Endothelial cell of umbilical vein (primary cell): Measurements from ENCODE around the gene RPL15. TPM values are rescaled to one million over a fixed set of nuclear protein-coding genes. Genes with fewer than 3 reads are reported as not detected.

Experiments used
- BruUV-seq: library from RNA; stranded (reverse); fragments of 400-500 nt; replicated peaks from 2 replicates; lab custom pipeline; 2021; lab: Mats Ljungman, UMichigan
- CTCF ChIA-PET: fragments of 300-600, 350-600 bp; sonication (Branson Sonifier 250); formaldehyde crosslinking; loops from one replicate; lab custom pipeline; 2021; ENCODE audit warnings: antibody characterized with exemption, inconsistent platforms; lab: Charles Lee
- POLR2A ChIA-PET: fragments of 300-600, 350-600 bp; sonication (Branson Sonifier 250); formaldehyde crosslinking; loops from one replicate; lab custom pipeline; 2021; ENCODE audit warnings: antibody characterized with exemption, inconsistent platforms; lab: Charles Lee
- DNase-seq: peaks from one replicate; pipeline ENCODE4 v3.0.0-alpha.2; 2011; ENCODE audit warnings: low read depth, low spot score
- FAIRE-seq: peaks from 2 replicates; lab custom pipeline; 2011; peaks lifted over from hg19 to GRCh38; lab: Jason Lieb, UNC
- H2AFZ ChIP-seq: 2 replicates; pipeline ENCODE4 v1.6.0; 2012; ENCODE audit warnings: low read depth, low read length, control low read depth, inconsistent platforms
- H3K27ac ChIP-seq: 2 replicates; pipeline ENCODE4 v1.5.1; 2011; ENCODE audit warnings: low read depth, mild to moderate bottlenecking, control low read depth, low read length, moderate library complexity; ENCODE audit not compliant: insufficient read depth
- H3K27me3 ChIP-seq, 2 experiments: 2 replicates each; pipeline versions ENCODE4 v1.6.0 to v1.6.1; 2011; ENCODE audit warnings: low read length in 2 of 2, mixed read lengths in 1 of 2; ENCODE audit not compliant: control insufficient read depth in 2 of 2, insufficient read depth in 2 of 2
- H3K36me3 ChIP-seq, 2 experiments: 2 replicates in 1 of 2; 3 replicates in 1 of 2; pipeline ENCODE4 v1.5.1; 2011; ENCODE audit warnings: low read length in 2 of 2, mild to moderate bottlenecking in 1 of 2, moderate library complexity in 1 of 2; ENCODE audit not compliant: control insufficient read depth in 2 of 2, insufficient read depth in 2 of 2; ENCODE audit errors: extremely low read depth in 1 of 2
- H3K4me1 ChIP-seq: 3 replicates; pipeline ENCODE4 v1.5.1; 2011; ENCODE audit warnings: mild to moderate bottlenecking, low read length; ENCODE audit not compliant: control insufficient read depth, insufficient read depth; ENCODE audit errors: extremely low read depth
- H3K4me2 ChIP-seq: 2 replicates; pipeline ENCODE4 v1.6.1; 2011; ENCODE audit warnings: low read length, control low read depth, mixed read lengths; ENCODE audit not compliant: insufficient read depth
- H3K4me3 ChIP-seq, 3 experiments: fragments of 200-600 bp in 1 of 3; sonication (generic), shearing (Covaris generic) in 1 of 3; replicated peaks in 1 of 3; 2 replicates each; pipeline ENCODE4 v1.5.1; 2011 to 2016; ENCODE audit warnings: control low read depth in 3 of 3, low read length in 3 of 3, mild to moderate bottlenecking in 2 of 3, inconsistent platforms in 1 of 3, low read depth in 1 of 3, moderate library complexity in 1 of 3; ENCODE audit not compliant: insufficient read depth in 1 of 3
- H3K79me2 ChIP-seq: 2 replicates; pipeline ENCODE4 v1.6.0; 2012; ENCODE audit warnings: low read length, inconsistent platforms; ENCODE audit not compliant: control insufficient read depth, insufficient read depth
- H3K9ac ChIP-seq: replicated peaks from 2 replicates; pipeline ENCODE3; 2011; ENCODE audit warnings: low read length, control low read depth; ENCODE audit not compliant: insufficient read depth; ENCODE audit errors: extremely low read depth
- H3K9me1 ChIP-seq: replicated peaks from 3 replicates; pipeline ENCODE4 v1.6.0; 2011; ENCODE audit warnings: mild to moderate bottlenecking, low read length; ENCODE audit not compliant: control insufficient read depth, insufficient read depth; ENCODE audit errors: extremely low read depth
- H3K9me3 ChIP-seq: replicated peaks from 2 replicates; pipeline ENCODE4 v1.5.1; 2012; ENCODE audit warnings: low read length, inconsistent platforms; ENCODE audit not compliant: control insufficient read depth, insufficient read depth
- H4K20me1 ChIP-seq: replicated peaks from 2 replicates; pipeline ENCODE3; 2011; ENCODE audit warnings: mild to moderate bottlenecking, low read length; ENCODE audit not compliant: control insufficient read depth, insufficient read depth; ENCODE audit errors: extremely low read depth
- EZH2 ChIP-seq: IDR thresholded peaks from 2 replicates; pipeline ENCODE4 v1.6.1; 2012; ENCODE audit warnings: borderline replicate concordance, low read depth, mild to moderate bottlenecking, moderate library complexity, low read length, inconsistent platforms; ENCODE audit not compliant: severe bottlenecking
- FOS ChIP-seq: IDR thresholded peaks from 2 replicates; pipeline ENCODE4 v1.6.1; 2011; ENCODE audit warnings: mild to moderate bottlenecking, low read length, moderate library complexity, borderline replicate concordance; ENCODE audit not compliant: insufficient read depth
- GATA2 ChIP-seq: IDR thresholded peaks from 2 replicates; pipeline ENCODE4 v1.7.0; 2011; ENCODE audit warnings: low read depth, mild to moderate bottlenecking, moderate library complexity, mixed read lengths, low read length; ENCODE audit not compliant: insufficient read length, insufficient read depth
- JUN ChIP-seq: IDR thresholded peaks from 2 replicates; pipeline ENCODE4 v1.6.1; 2011; ENCODE audit warnings: borderline replicate concordance, low read depth; ENCODE audit not compliant: insufficient read length, insufficient read depth
- MAX ChIP-seq: IDR thresholded peaks from 2 replicates; pipeline ENCODE4 v1.6.1; 2011; ENCODE audit not compliant: insufficient read depth, insufficient read length
- MYC ChIP-seq: IDR thresholded peaks from one replicate; pipeline ENCODE4 v1.6.1; 2011; ENCODE audit warnings: mild to moderate bottlenecking, low read depth, low read length
- POLR2A ChIP-seq: IDR thresholded peaks from 2 replicates; pipeline ENCODE4 v1.6.1; 2012; ENCODE audit warnings: low read depth, mild to moderate bottlenecking, control low read depth, low read length
- POLR2AphosphoS5 ChIP-seq: IDR thresholded peaks from 2 replicates; pipeline ENCODE4 v1.6.1; 2012; ENCODE audit warnings: low read depth, mild to moderate bottlenecking, control low read depth, low read length, moderate library complexity; ENCODE audit not compliant: insufficient read depth
- dilution Hi-C: fragments of 300-500 bp; cut with MboI; formaldehyde crosslinking; loops from one replicate; pipeline ENCODE4 v1.15.0; 2019; ENCODE audit warnings: low sequenced_read_pairs; ENCODE audit not compliant: extremely low pct_ligation_motif_present
- intact Hi-C: fragments of 100-400 bp; cut with micrococcal nuclease; formaldehyde crosslinking; loops from one replicate; pipeline ENCODE4 v1.10.0; 2022
- polyA plus RNA-seq, 4 experiments: library from polyadenylated mRNA; depleted of rRNA in 3 of 4; stranded (reverse) in 3 of 4; unstranded in 1 of 4; fragments of >200 nt; gene quantifications; 2 replicates each; pipeline versions ENCODE4 v1.2.1 to v1.2.3, GENCODE V29; 2011 to 2012; ENCODE audit warnings: missing spikeins in 1 of 4
- total RNA-seq: library from RNA; stranded (reverse); gene quantifications from 2 replicates; pipeline ENCODE4 v1.2.3, GENCODE V29; 2021
- TF ChIP-seq, protein P1 (sequence below), 2 donors: IDR thresholded peaks; 1 replicate in 1 of 2; 2 replicates in 1 of 2; pipeline ENCODE4 v1.5.1; 2011; ENCODE audit warnings: low read length in 2 of 2, mild to moderate bottlenecking in 2 of 2, moderate library complexity in 2 of 2, control low read depth in 1 of 2, inconsistent platforms in 1 of 2, low read depth in 1 of 2; ENCODE audit not compliant: insufficient read depth in 1 of 2; ENCODE audit errors: extremely low read depth in 1 of 2

RPL15 gene
- total and polyA plus RNA-seq, 2 donors (not counting 3 experiments of a cell fraction or from before 2014, with no cell fraction given) = 1,901 to 5,777 TPM

DNA sequence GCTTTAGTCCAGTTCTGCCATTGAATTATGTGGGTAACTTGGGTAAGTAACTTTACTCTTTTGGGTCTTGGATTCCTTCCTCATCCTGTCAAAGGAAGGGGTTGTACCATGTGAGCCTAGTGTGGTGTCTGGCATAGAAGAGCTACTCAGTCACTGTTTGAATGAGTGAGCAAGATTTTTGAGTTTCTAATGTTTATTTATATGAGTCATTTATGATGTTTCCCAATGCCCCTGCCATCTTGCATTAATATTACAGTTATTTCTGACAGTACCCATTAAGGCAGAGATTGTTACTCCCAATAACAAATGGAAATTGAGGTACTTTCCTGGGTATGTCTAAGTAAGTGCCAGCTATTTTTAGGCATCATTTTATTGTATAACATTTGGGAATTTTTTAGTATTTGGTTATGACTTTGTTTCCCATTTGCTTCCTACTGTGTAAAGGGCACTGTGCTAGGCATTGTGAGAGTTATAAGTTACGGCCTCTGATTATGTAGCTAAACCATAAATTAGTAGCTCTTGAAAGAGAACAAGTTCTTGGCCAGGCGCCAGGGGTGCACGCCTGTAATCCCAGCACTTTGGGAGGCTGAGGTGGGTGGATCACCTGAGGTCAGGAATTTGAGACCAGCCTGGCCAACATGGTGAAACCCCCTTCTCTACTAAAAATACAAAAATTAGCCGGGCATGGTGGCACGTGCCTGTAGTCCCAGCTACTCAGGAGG is 51.7 kb downstream of the RPL15 start:
- Histone ChIP-seq H3K27ac (no peak overlapping the region), H3K4me2 (no peak overlapping the region), H3K36me3 (peaks cover 0 to 3% of the 10 kb centered on the region in 2 experiments), H3K27me3 (no peaks in the 10 kb centered on the region), H3K4me1 (no peaks in the 10 kb centered on the region), H4K20me1 (no peaks in the 10 kb centered on the region), H3K9me3 (no peaks in the 10 kb centered on the region), H3K79me2 (no peaks in the 10 kb centered on the region), H3K9me1 (no peaks in the 10 kb centered on the region), H2AFZ (no peak overlapping the region), H3K9ac (no peak overlapping the region), H3K4me3 (no peak overlapping the region)
- no peak for FAIRE-seq
- CTCF ChIA-PET = interaction anchor here (0.7 to 3.0 kb wide), 3 partner anchors 18 to 80 kb away, joined by 3 to 8 read pairs (median 3); partner anchors contain the start of genes NKIRAS1 and RPL15
- dilution Hi-C loops = no loop called here
- BruUV-seq = no TSS peak
- TF ChIP-seq FOS = peak; percentile 40
- TF ChIP-seq POLR2AphosphoS5 = no peak
- intact Hi-C loops = no loop called here
- no peak for DNase-seq
- POLR2A ChIA-PET = no interaction called here

- Histone ChIP-seq H3K36me3 (peaks cover 0 to 3% of the 10 kb centered on the region in 2 experiments), H3K27ac (no peak overlapping the region), H3K27me3 (no peaks in the 10 kb centered on the region), H3K79me2 (no peaks in the 10 kb centered on the region), H3K4me2 (no peak overlapping the region), H3K9me1 (no peaks in the 10 kb centered on the region), H3K9ac (no peak overlapping the region), H3K4me3 (no peak overlapping the region), H4K20me1 (no peaks in the 10 kb centered on the region), H3K9me3 (no peaks in the 10 kb centered on the region), H2AFZ (no peak overlapping the region), H3K4me1 (no peaks in the 10 kb centered on the region)
- BruUV-seq = no TSS peak
- intact Hi-C loops (no loop called here), dilution Hi-C loops (no loop called here)
- ChIA-PET CTCF (interaction anchor here (0.9 to 3.0 kb wide), 4 partner anchors 19 to 711 kb away, joined by 3 to 8 read pairs (median 4); partner anchors contain the start of genes NKIRAS1 and RPL15), POLR2A (interaction anchor here (1.2 kb wide), 1 partner anchor 52 kb away, joined by 3 read pairs; the partner anchor contains the start of genes NKIRAS1 and RPL15)
- FAIRE-seq (no peak), DNase-seq (no peak)
- TF ChIP-seq POLR2AphosphoS5 (no peak), MAX (no peak), EZH2 (no peak), GATA2 (no peak), JUN (no peak), POLR2A (no peak), MYC (no peak), FOS (no peak)
- TF ChIP-seq, protein P1, sequence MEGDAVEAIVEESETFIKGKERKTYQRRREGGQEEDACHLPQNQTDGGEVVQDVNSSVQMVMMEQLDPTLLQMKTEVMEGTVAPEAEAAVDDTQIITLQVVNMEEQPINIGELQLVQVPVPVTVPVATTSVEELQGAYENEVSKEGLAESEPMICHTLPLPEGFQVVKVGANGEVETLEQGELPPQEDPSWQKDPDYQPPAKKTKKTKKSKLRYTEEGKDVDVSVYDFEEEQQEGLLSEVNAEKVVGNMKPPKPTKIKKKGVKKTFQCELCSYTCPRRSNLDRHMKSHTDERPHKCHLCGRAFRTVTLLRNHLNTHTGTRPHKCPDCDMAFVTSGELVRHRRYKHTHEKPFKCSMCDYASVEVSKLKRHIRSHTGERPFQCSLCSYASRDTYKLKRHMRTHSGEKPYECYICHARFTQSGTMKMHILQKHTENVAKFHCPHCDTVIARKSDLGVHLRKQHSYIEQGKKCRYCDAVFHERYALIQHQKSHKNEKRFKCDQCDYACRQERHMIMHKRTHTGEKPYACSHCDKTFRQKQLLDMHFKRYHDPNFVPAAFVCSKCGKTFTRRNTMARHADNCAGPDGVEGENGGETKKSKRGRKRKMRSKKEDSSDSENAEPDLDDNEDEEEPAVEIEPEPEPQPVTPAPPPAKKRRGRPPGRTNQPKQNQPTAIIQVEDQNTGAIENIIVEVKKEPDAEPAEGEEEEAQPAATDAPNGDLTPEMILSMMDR (IDR thresholded peaks at IDR 0.05; ENCODE audit: extremely low read depth in 1 of 2, insufficient read depth in 1 of 2, low read depth in 1 of 2, low read length in 2 of 2) = no peak
Observed at GRCh38 chr3:23969393-23969792, 52.5 kb downstream of the RPL15 start.
